ENCODE results near the gene ZFP36L2. TPM values are rescaled to one million over a fixed set of nuclear protein-coding genes. Genes with fewer than 3 reads are reported as not detected.

The ZFP36L2 gene
- total RNA-seq, 2 donors from 2014 or later = 117 to 256 TPM

GRCh38 chr2:43238813-43239212 is 12.4 kb upstream of the ZFP36L2 start:
- no peak for DNase-seq (ENCODE audit: low spot score)
- Histone ChIP-seq H3K4me1 (replicated peaks) (no peaks in the 10 kb centered on the region), H3K9me3 (no peaks in the 10 kb centered on the region), H3K36me3 (no peaks in the 10 kb centered on the region), H3K27ac (no peak overlapping the region), H3K4me3 (no peak overlapping the region), H3K27me3 (replicated peaks; ENCODE audit: insufficient read depth) (no peaks in the 10 kb centered on the region)
- intact Hi-C loops (cut with DNase I) = no loop called here
- WGBS = 95% methylated on average over 3 of the region's 3 CpGs
- no peak for TF ChIP-seq POLR2A (IDR thresholded peaks at IDR 0.05)
- no peak for TF ChIP-seq POLR2AphosphoS5 (IDR thresholded peaks at IDR 0.05)
- TF ChIP-seq, protein P1, sequence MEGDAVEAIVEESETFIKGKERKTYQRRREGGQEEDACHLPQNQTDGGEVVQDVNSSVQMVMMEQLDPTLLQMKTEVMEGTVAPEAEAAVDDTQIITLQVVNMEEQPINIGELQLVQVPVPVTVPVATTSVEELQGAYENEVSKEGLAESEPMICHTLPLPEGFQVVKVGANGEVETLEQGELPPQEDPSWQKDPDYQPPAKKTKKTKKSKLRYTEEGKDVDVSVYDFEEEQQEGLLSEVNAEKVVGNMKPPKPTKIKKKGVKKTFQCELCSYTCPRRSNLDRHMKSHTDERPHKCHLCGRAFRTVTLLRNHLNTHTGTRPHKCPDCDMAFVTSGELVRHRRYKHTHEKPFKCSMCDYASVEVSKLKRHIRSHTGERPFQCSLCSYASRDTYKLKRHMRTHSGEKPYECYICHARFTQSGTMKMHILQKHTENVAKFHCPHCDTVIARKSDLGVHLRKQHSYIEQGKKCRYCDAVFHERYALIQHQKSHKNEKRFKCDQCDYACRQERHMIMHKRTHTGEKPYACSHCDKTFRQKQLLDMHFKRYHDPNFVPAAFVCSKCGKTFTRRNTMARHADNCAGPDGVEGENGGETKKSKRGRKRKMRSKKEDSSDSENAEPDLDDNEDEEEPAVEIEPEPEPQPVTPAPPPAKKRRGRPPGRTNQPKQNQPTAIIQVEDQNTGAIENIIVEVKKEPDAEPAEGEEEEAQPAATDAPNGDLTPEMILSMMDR (IDR thresholded peaks at IDR 0.05) = no peak

GRCh38 chr2:43238176-43238575 is 11.8 kb upstream of the ZFP36L2 start:
- intact Hi-C loops (cut with DNase I) = no loop called here
- Histone ChIP-seq H3K4me3 (no peak overlapping the region), H3K27ac (no peak overlapping the region), H3K9me3 (no peaks in the 10 kb centered on the region), H3K27me3 (replicated peaks; ENCODE audit: insufficient read depth) (no peaks in the 10 kb centered on the region), H3K36me3 (no peaks in the 10 kb centered on the region), H3K4me1 (replicated peaks) (no peaks in the 10 kb centered on the region)
- no peak for DNase-seq (ENCODE audit: low spot score)
- no peak for TF ChIP-seq POLR2A (IDR thresholded peaks at IDR 0.05)

- H3K9me3 ChIP-seq = no peaks in the 10 kb centered on the region
- no peak overlapping the region for H3K4me3 ChIP-seq
- H3K27ac ChIP-seq = no peak overlapping the region
- no peak for TF ChIP-seq POLR2AphosphoS5 (IDR thresholded peaks at IDR 0.05)
- TF ChIP-seq, protein P1 (IDR thresholded peaks at IDR 0.05) = no peak
- TF ChIP-seq POLR2A (IDR thresholded peaks at IDR 0.05) = no peak
- 70% methylated on average over 9 of the region's 9 CpGs for WGBS
- no peaks in the 10 kb centered on the region for H3K36me3 ChIP-seq
- intact Hi-C loops (cut with DNase I) = no loop called here
- no peaks in the 10 kb centered on the region for H3K27me3 ChIP-seq (replicated peaks; ENCODE audit: insufficient read depth)
- DNase-seq (ENCODE audit: low spot score) = no peak
- peaks cover 7% of the 10 kb centered on the region for H3K4me1 ChIP-seq (replicated peaks)
These were observed 7.1 kb upstream of the ZFP36L2 start for GRCh38 chr2:43233218-43234212.

DNA sequence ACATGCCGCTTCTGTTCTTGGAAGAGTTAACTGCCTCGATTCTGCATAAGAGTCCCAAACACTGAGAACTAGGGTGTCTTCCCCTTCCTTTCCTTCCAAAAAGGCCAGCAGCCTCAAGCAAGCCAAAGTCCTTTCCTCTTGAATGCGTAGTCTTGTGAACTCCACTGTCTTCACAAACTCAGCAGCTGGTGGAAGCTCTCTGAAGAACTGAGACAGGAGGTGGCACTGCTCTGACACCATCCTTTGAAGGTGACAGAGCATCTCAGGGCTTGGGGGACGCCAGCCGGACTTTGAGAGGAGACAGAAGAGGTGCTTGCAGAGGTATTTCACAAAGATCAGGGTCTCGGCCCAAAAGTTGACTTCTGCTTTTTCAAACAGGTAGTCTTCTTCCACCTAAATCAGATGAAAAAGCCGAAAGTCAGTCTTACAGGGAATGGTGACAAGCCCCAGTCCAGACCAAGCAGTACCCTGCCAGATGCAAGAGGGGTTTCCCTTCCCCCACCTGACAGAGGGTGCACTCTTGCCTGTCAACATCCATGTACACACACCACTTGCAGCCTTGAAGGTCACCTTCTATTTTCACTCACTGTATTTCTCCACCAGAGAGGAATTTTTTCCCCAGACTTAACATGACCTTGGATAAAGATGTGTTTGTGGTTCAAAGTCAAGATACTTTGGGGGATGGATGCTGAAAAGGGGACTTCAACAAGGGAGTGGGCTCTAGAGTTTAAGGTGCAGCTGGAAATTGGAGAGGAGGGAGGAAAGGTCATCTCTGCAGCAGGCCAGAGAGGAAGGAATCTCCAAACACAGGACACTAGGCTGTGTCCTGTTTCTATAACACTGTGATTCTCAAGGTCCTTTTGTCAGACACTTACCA is 4.8 kb upstream of the ZFP36L2 start:
- intact Hi-C loops (cut with DNase I) = no loop called here
- 91% methylated on average over 7 of the region's 7 CpGs for WGBS
- Histone ChIP-seq H3K27me3 (replicated peaks; ENCODE audit: insufficient read depth) (no peaks in the 10 kb centered on the region), H3K27ac (no peak overlapping the region), H3K36me3 (no peaks in the 10 kb centered on the region), H3K4me1 (replicated peaks) (peaks cover 12% of the 10 kb centered on the region), H3K9me3 (no peaks in the 10 kb centered on the region), H3K4me3 (no peak overlapping the region)
- DNase-seq (ENCODE audit: low spot score) = no peak
- TF ChIP-seq POLR2A (IDR thresholded peaks at IDR 0.05) = no peak
- TF ChIP-seq, protein P1 (IDR thresholded peaks at IDR 0.05) = no peak
- TF ChIP-seq POLR2AphosphoS5 (IDR thresholded peaks at IDR 0.05) = no peak

DNA sequence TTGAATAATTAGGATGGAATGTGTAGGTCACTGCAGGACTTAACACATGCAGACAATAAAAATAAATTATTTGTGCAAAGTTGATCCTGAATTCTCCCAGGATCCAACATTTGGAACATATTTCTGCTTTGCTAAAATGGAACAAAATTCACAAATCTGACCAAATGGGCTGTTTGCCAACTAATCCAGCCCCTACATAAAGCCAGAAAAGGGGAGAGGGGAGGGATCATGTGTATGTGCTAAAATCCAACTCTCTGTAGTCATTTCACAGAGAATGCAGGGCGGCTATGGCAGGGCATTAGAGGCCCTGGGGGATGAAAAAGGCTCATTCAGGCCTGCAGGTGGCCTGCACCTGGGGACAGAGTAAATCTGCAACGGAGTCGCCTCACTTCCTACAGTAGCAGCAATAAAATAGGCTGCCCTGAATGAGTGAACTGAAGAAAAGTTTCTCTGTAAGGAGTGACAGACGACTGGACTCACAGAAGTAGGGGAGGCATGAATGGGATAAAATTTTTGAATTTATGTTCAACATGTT is 4.0 kb upstream of the ZFP36L2 start:
- Histone ChIP-seq H3K36me3 (peaks cover 0 to 4% of the 10 kb centered on the region in 2 donors), H3K27ac (no peak overlapping the region), H3K9me3 (no peaks in the 10 kb centered on the region), H3K27me3 (replicated peaks; ENCODE audit: insufficient read depth) (no peaks in the 10 kb centered on the region), H3K4me1 (replicated peaks) (peaks cover 12% of the 10 kb centered on the region), H3K4me3 (no peak overlapping the region)
- WGBS = 64% methylated on average over 4 of the region's 4 CpGs
- intact Hi-C loops (cut with DNase I) = no loop called here
- TF ChIP-seq POLR2A (IDR thresholded peaks at IDR 0.05) = no peak
- TF ChIP-seq, protein P1 (IDR thresholded peaks at IDR 0.05) = peak in 1 of 4 experiments; percentile 4
- no peak for TF ChIP-seq POLR2AphosphoS5 (IDR thresholded peaks at IDR 0.05)
- no peak for DNase-seq (ENCODE audit: low spot score)

Measured in prostate gland (tissue), 2 donors.